Measurements from ENCODE around the gene GMIP. TPM values are rescaled to one million over a fixed set of nuclear protein-coding genes. Genes with fewer than 3 reads are reported as not detected.

Gene GMIP
- total and polyA plus RNA-seq, 2 of the 13 experiments (the other 11 are each of a cell fraction or from before 2014, with no cell fraction given), result 1.5 to 1.8 TPM

GRCh38 chr19:19654441-19654840, 11.0 kb upstream of the GMIP start:
- BruUV-seq (replicated peaks), result no TSS peak
- DNase-seq (ENCODE audit: low spot score) (no peak), FAIRE-seq (no peak), ATAC-seq (no peak)
- peaks cover 69 to 93% of the 10 kb centered on the region in 2 experiments for H3K36me3 ChIP-seq (replicated peaks in 1 of 2; ENCODE audit: control insufficient read depth in 1 of 2, insufficient read depth in 2 of 2, low read length in 2 of 2)
- H3K27ac ChIP-seq (ENCODE audit: extremely low read length, insufficient read depth, low read length), result no peak overlapping the region
- no peaks in the 10 kb centered on the region for H3K27me3 ChIP-seq (ENCODE audit: control insufficient read depth in 1 of 2, insufficient read depth in 2 of 2, low read length in 2 of 2)
- H4K20me1 ChIP-seq (ENCODE audit: insufficient read depth, low read length), result no peaks in the 10 kb centered on the region
- ChIA-PET POLR2A (no interaction called here), CTCF (ENCODE audit: low intra/inter-chr PET ratio, low total read pairs) (no interaction called here)
- peaks cover under 1% of the 10 kb centered on the region; the same call in 1 of the 2 replicates for H3K4me1 ChIP-seq (ENCODE audit: insufficient read depth, low read length)
- H3K4me3 ChIP-seq (replicated peaks in 1 of 3; ENCODE audit: insufficient read depth in 1 of 3, low read depth in 2 of 3, low read length in 3 of 3), result no peak overlapping the region
- H3K79me2 ChIP-seq (ENCODE audit: insufficient read depth, low read length), result peaks cover 1% of the 10 kb centered on the region
- H3K9ac ChIP-seq (ENCODE audit: insufficient read depth, low read depth, low read length), result no peak overlapping the region
- TF ChIP-seq ZNF207 (IDR thresholded peaks at IDR 0.05; ENCODE audit: borderline replicate concordance) (no peak), AGO2 (optimal IDR thresholded peaks at IDR 0.05; ENCODE audit: low read depth, low read length) (peak; percentile 22)
- no peaks in the 10 kb centered on the region for H3K9me3 ChIP-seq (ENCODE audit: low read length)
- no peak overlapping the region for H2AFZ ChIP-seq (ENCODE audit: low read length)
- intact Hi-C loops (cut with micrococcal nuclease; ENCODE audit: unreplicated experiment) (no loop called here), in situ Hi-C loops (cut with HindIII; ENCODE audit: extremely low pct_ligation_motif_present, low pct_unique_long_range_greater_than_20kb) (no loop called here)
- WGBS (ENCODE audit: low lambda C conversion rate), result 97% methylated on average over 5 of the region's 15 CpGs
- H3K4me2 ChIP-seq (ENCODE audit: low read depth, low read length), result no peak overlapping the region

GRCh38 chr19:19653597-19654147, 10.2 kb upstream of the GMIP start:
- ATAC-seq, result no peak
- peaks cover 69 to 94% of the 10 kb centered on the region in 2 experiments for H3K36me3 ChIP-seq (replicated peaks in 1 of 2; ENCODE audit: control insufficient read depth in 1 of 2, insufficient read depth in 2 of 2, low read length in 2 of 2)
- ChIA-PET POLR2A (no interaction called here), CTCF (ENCODE audit: low intra/inter-chr PET ratio, low total read pairs) (no interaction called here)
- no peaks in the 10 kb centered on the region for H4K20me1 ChIP-seq (ENCODE audit: insufficient read depth, low read length)
- in situ Hi-C loops (cut with HindIII; ENCODE audit: extremely low pct_ligation_motif_present, low pct_unique_long_range_greater_than_20kb), result no loop called here
- no peak overlapping the region for H3K9ac ChIP-seq (ENCODE audit: insufficient read depth, low read depth, low read length)
- no peak overlapping the region for H3K4me2 ChIP-seq (ENCODE audit: low read depth, low read length)
- no peak overlapping the region for H3K4me3 ChIP-seq (replicated peaks in 1 of 3; ENCODE audit: insufficient read depth in 1 of 3, low read depth in 2 of 3, low read length in 3 of 3)
- no peaks in the 10 kb centered on the region for H3K4me1 ChIP-seq (ENCODE audit: insufficient read depth, low read length)
- no TSS peak for BruUV-seq (replicated peaks)
- no peak for DNase-seq (ENCODE audit: low spot score)
- no peak overlapping the region for H3K27ac ChIP-seq (ENCODE audit: extremely low read length, insufficient read depth, low read length)
- no peaks in the 10 kb centered on the region for H3K79me2 ChIP-seq (ENCODE audit: insufficient read depth, low read length)
- intact Hi-C loops (cut with micrococcal nuclease; ENCODE audit: unreplicated experiment), result no loop called here
- 96% methylated on average over 23 of the region's 23 CpGs for WGBS (ENCODE audit: low lambda C conversion rate)
- H3K27me3 ChIP-seq (ENCODE audit: control insufficient read depth in 1 of 2, insufficient read depth in 2 of 2, low read length in 2 of 2), result no peaks in the 10 kb centered on the region
- H2AFZ ChIP-seq (ENCODE audit: low read length), result no peak overlapping the region
- no peak for TF ChIP-seq HOXD1 (CRISPR knock-in tag; IDR thresholded peaks at IDR 0.05)
- TF ChIP-seq ZNF878 (CRISPR knock-in tag; IDR thresholded peaks at IDR 0.05), result no peak
- no peak for TF ChIP-seq ZNF383 (CRISPR knock-in tag; IDR thresholded peaks at IDR 0.05; ENCODE audit: borderline replicate concordance)
- no peak for TF ChIP-seq SRSF1 (optimal IDR thresholded peaks at IDR 0.05; ENCODE audit: low read depth, low read length)
- no peak for TF ChIP-seq ZFP41 (CRISPR knock-in tag; IDR thresholded peaks at IDR 0.05; ENCODE audit: borderline replicate concordance)
- no peak for TF ChIP-seq MBNL3 (CRISPR knock-in tag; conservative IDR thresholded peaks at IDR 0.05)
- TF ChIP-seq, protein P1, sequence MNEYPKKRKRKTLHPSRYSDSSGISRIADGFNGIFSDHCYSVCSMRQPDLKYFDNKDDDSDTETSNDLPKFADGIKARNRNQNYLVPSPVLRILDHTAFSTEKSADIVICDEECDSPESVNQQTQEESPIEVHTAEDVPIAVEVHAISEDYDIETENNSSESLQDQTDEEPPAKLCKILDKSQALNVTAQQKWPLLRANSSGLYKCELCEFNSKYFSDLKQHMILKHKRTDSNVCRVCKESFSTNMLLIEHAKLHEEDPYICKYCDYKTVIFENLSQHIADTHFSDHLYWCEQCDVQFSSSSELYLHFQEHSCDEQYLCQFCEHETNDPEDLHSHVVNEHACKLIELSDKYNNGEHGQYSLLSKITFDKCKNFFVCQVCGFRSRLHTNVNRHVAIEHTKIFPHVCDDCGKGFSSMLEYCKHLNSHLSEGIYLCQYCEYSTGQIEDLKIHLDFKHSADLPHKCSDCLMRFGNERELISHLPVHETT (CRISPR knock-in tag; conservative IDR thresholded peaks at IDR 0.05), result no peak
- no peak for TF ChIP-seq SMARCE1 (IDR thresholded peaks at IDR 0.05; ENCODE audit: borderline replicate concordance)
- no peak for TF ChIP-seq GATAD1 (CRISPR knock-in tag; IDR thresholded peaks at IDR 0.05)
- no peak for TF ChIP-seq SCMH1 (CRISPR knock-in tag; IDR thresholded peaks at IDR 0.05; ENCODE audit: borderline replicate concordance)
- TF ChIP-seq BRD4 (CRISPR knock-in tag; IDR thresholded peaks at IDR 0.05), result no peak
- no peak for TF ChIP-seq ZNF761 (CRISPR knock-in tag; conservative IDR thresholded peaks at IDR 0.05)
- TF ChIP-seq MED13 (CRISPR knock-in tag; IDR thresholded peaks at IDR 0.05), result no peak
- no peak for TF ChIP-seq ZNF879 (CRISPR knock-in tag; IDR thresholded peaks at IDR 0.05)
- no peaks in the 10 kb centered on the region for H3K9me3 ChIP-seq (ENCODE audit: low read length)
- no peak for FAIRE-seq

Measured in HepG2 (cell line).